ENCODE data around the gene CDCA8. TPM values are rescaled to one million over a fixed set of nuclear protein-coding genes. Genes with fewer than 3 reads are reported as not detected.

The CDCA8 gene
- total and polyA plus RNA-seq, 4 donors = 0.80 to 2.2 (median 1.6) TPM

GRCh38 chr1:37725851-37726613 lies 33.7 kb downstream of the CDCA8 start:
- Histone ChIP-seq H3K27me3 (ENCODE audit: control insufficient read depth in 3 of 3, insufficient read depth in 3 of 3, low read length in 2 of 3) (peaks cover 0 to 3% (median 0%) of the 10 kb centered on the region in 3 donors), H3K9ac (ENCODE audit: insufficient read depth in 1 of 2, low read length in 2 of 2) (no peak overlapping the region), H3K27ac (ENCODE audit: low read depth in 1 of 2, low read length in 1 of 2) (no peak overlapping the region), H3K9me3 (ENCODE audit: control insufficient read depth in 4 of 4, insufficient read depth in 3 of 4, low read length in 3 of 4) (no peaks in the 10 kb centered on the region), H3K36me3 (ENCODE audit: control insufficient read depth in 4 of 4, insufficient read depth in 4 of 4, low read length in 4 of 4) (no peaks in the 10 kb centered on the region), H3K4me3 (no peak overlapping the region), H3K4me1 (ENCODE audit: control insufficient read depth in 5 of 5, insufficient read depth in 5 of 5, low read length in 5 of 5) (no peaks in the 10 kb centered on the region)
- ATAC-seq (ENCODE audit: insufficient read depth, low FRiP score) (no peak), DNase-seq (no peak)
- 76 to 83% methylated on average over 14 of the region's 14 CpGs for WGBS, 2 donors
- no peak for TF ChIP-seq CTCF (IDR thresholded peaks at IDR 0.05; ENCODE audit: control extremely low read depth, extremely low read depth)

- Histone ChIP-seq H3K27ac (ENCODE audit: low read depth in 1 of 2, low read length in 1 of 2) (no peak overlapping the region), H3K9ac (ENCODE audit: insufficient read depth in 1 of 2, low read length in 2 of 2) (no peak overlapping the region), H3K9me3 (ENCODE audit: control insufficient read depth in 4 of 4, insufficient read depth in 3 of 4, low read length in 3 of 4) (no peaks in the 10 kb centered on the region), H3K36me3 (ENCODE audit: control insufficient read depth in 4 of 4, insufficient read depth in 4 of 4, low read length in 4 of 4) (no peaks in the 10 kb centered on the region), H3K4me3 (no peak overlapping the region), H3K4me1 (ENCODE audit: control insufficient read depth in 5 of 5, insufficient read depth in 5 of 5, low read length in 5 of 5) (no peaks in the 10 kb centered on the region), H3K27me3 (ENCODE audit: control insufficient read depth in 3 of 3, insufficient read depth in 3 of 3, low read length in 2 of 3) (peaks cover 0 to 3% (median 0%) of the 10 kb centered on the region in 3 donors)
- no peak for DNase-seq
- ATAC-seq (ENCODE audit: insufficient read depth, low FRiP score) = no peak
- TF ChIP-seq CTCF (IDR thresholded peaks at IDR 0.05; ENCODE audit: control extremely low read depth, extremely low read depth) = no peak
- WGBS, 2 donors = 54 to 61% methylated on average over 15 of the region's 15 CpGs
Observed at GRCh38 chr1:37726751-37727585, 34.7 kb downstream of the CDCA8 start.

- no peaks in the 10 kb centered on the region for H3K9me3 ChIP-seq (ENCODE audit: control insufficient read depth in 4 of 4, insufficient read depth in 3 of 4, low read length in 3 of 4)
- H3K4me1 ChIP-seq (ENCODE audit: control insufficient read depth in 5 of 5, insufficient read depth in 5 of 5, low read length in 5 of 5) = no peaks in the 10 kb centered on the region
- TF ChIP-seq CTCF (IDR thresholded peaks at IDR 0.05; ENCODE audit: control extremely low read depth, extremely low read depth) = no peak
- WGBS, 2 donors = 79 to 92% methylated on average over 4 of the region's 4 CpGs
- H3K27me3 ChIP-seq (ENCODE audit: control insufficient read depth in 3 of 3, insufficient read depth in 3 of 3, low read length in 2 of 3) = peaks cover 0 to 8% (median under 1%) of the 10 kb centered on the region in 3 donors
- no peaks in the 10 kb centered on the region for H3K36me3 ChIP-seq (ENCODE audit: control insufficient read depth in 4 of 4, insufficient read depth in 4 of 4, low read length in 4 of 4)
- no peak overlapping the region for H3K27ac ChIP-seq (ENCODE audit: low read depth in 1 of 2, low read length in 1 of 2)
- DNase-seq (no peak), ATAC-seq (ENCODE audit: insufficient read depth, low FRiP score) (no peak)
- H3K4me3 ChIP-seq = no peak overlapping the region
- no peak overlapping the region for H3K9ac ChIP-seq (ENCODE audit: insufficient read depth in 1 of 2, low read length in 2 of 2)
Observed at GRCh38 chr1:37728416-37728815, 36.1 kb downstream of the CDCA8 start.
